CD4-positive, alpha-beta T cell (primary cell): ENCODE measurements around the gene ZHX3. TPM values are rescaled to one million over a fixed set of nuclear protein-coding genes. Genes with fewer than 3 reads are reported as not detected.

Source experiments
- ATAC-seq: fragments of 200-7000 bp; cut with Tn5 transposase; one replicate; pipeline ENCODE4 v1.10.0; 2022; ENCODE audit warnings: mild to moderate bottlenecking; ENCODE audit not compliant: poor library complexity
- CTCF ChIA-PET: fragments of 350-600 bp; sonication (Branson Sonifier 250); formaldehyde crosslinking; loops from one replicate; lab custom pipeline; 2021; ENCODE audit warnings: antibody characterized with exemption, inconsistent platforms; lab: Charles Lee
- POLR2A ChIA-PET: fragments of 350-600 bp; sonication (Branson Sonifier 250); formaldehyde crosslinking; loops from one replicate; lab custom pipeline; 2021; ENCODE audit warnings: antibody characterized with exemption, inconsistent platforms; lab: Charles Lee
- DNase-seq, 14 experiments: peaks; one replicate each; pipeline ENCODE4 v3.0.0-alpha.2; 2013 to 2020; ENCODE audit warnings: mixed read lengths in 2 of 14
- H3K27ac ChIP-seq, 2 donors: one replicate each; pipeline versions ENCODE4 v1.5.1 to v1.7.0; 2013; ENCODE audit warnings: low read length in 2 of 2, low read depth in 1 of 2, mild to moderate bottlenecking in 1 of 2
- H3K27me3 ChIP-seq, 2 experiments: 1 replicate in 1 of 2; 2 replicates in 1 of 2; pipeline versions ENCODE4 v1.6.1 to v1.7.0; 2013; ENCODE audit warnings: low read length in 2 of 2, control low read depth in 1 of 2, mild to moderate bottlenecking in 1 of 2, moderate library complexity in 1 of 2; ENCODE audit not compliant: insufficient read depth in 2 of 2, control insufficient read depth in 1 of 2
- H3K36me3 ChIP-seq: one replicate; pipeline ENCODE4 v1.6.1; 2013; ENCODE audit warnings: low read length, control low read depth; ENCODE audit not compliant: insufficient read depth
- H3K4me1 ChIP-seq: one replicate; pipeline ENCODE4 v1.6.1; 2013; ENCODE audit warnings: low read length, control low read depth; ENCODE audit not compliant: insufficient read depth
- H3K4me3 ChIP-seq: one replicate; pipeline ENCODE4 v1.5.1; 2013; ENCODE audit warnings: mild to moderate bottlenecking, low read length, moderate library complexity
- H3K9me3 ChIP-seq, 2 experiments: 1 replicate in 1 of 2; 2 replicates in 1 of 2; pipeline versions ENCODE4 v1.6.1 to v1.7.0; 2013; ENCODE audit warnings: low read length in 2 of 2, mild to moderate bottlenecking in 2 of 2, control low read depth in 1 of 2, moderate library complexity in 1 of 2; ENCODE audit not compliant: control insufficient read depth in 1 of 2, insufficient read depth in 1 of 2
- H3K27ac Mint-ChIP-seq: one replicate; pipeline ENCODE4 v1.8.0; 2020; ENCODE audit warnings: mixed read lengths
- H3K27me3 Mint-ChIP-seq: one replicate; pipeline ENCODE4 v1.8.0; 2021; ENCODE audit warnings: mixed read lengths
- H3K36me3 Mint-ChIP-seq: one replicate; pipeline ENCODE4 v1.8.0; 2021; ENCODE audit warnings: low read depth, mixed read lengths
- H3K4me1 Mint-ChIP-seq: one replicate; pipeline ENCODE4 v1.8.0; 2021; ENCODE audit warnings: low read depth, mixed read lengths
- H3K4me3 Mint-ChIP-seq: one replicate; pipeline ENCODE4 v1.8.0; 2020; ENCODE audit warnings: mild to moderate bottlenecking, mixed read lengths
- H3K9me3 Mint-ChIP-seq: one replicate; pipeline ENCODE4 v1.8.0; 2020; ENCODE audit warnings: mixed read lengths
- CTCF ChIP-seq: fragments of 200-600 bp; IDR thresholded peaks from one replicate; pipeline ENCODE4 v1.8.0; 2022; ENCODE audit warnings: antibody characterized with exemption, mild to moderate bottlenecking
- intact Hi-C, 2 experiments: fragments of 100-400 bp; cut with DNase I in 1 of 2; cut with micrococcal nuclease in 1 of 2; formaldehyde crosslinking; loops; one replicate each; pipeline versions ENCODE4 v1.15.1 to v1.9.0; 2023 to 2025; cut with DNase I, micrococcal nuclease
- total RNA-seq, 174 experiments: library from RNA in 2 of 174; stranded (reverse) in 2 of 174; gene quantifications; one replicate each; pipeline ENCODE4 v1.2.3 and lab custom pipeline; 2021 to 2026

Gene ZHX3
- total RNA-seq, 2 experiments from 2014 or later = 6.6 to 7.6 TPM

GRCh38 chr20:41150664-41151063, 166.9 kb downstream of the ZHX3 start:
- ChIA-PET POLR2A (interaction anchor here (5.4 kb wide), 1 partner anchor 10 kb away, joined by 99 read pairs; the partner anchor contains the start of gene PLCG1), CTCF (interaction anchor here (1.0 to 2.5 kb wide), 5 partner anchors 9 to 82 kb away, joined by 3 to 9 read pairs (median 6); no protein-coding TSS in a partner anchor)
- H3K4me1 ChIP-seq = peaks cover 100% of the 10 kb centered on the region
- Mint-ChIP-seq H3K36me3 (peaks cover 26% of the 10 kb centered on the region), H3K27me3 (no peaks in the 10 kb centered on the region), H3K4me3 (peak overlapping the region; percentile 74), H3K4me1 (peaks cover 93% of the 10 kb centered on the region), H3K9me3 (no peaks in the 10 kb centered on the region), H3K27ac (peak overlapping the region; percentile 96)
- H3K36me3 ChIP-seq = peaks cover 21% of the 10 kb centered on the region
- DNase-seq (peak in 4 of 14 experiments; percentile 40 to 74 (median 70)), ATAC-seq (peak; percentile 87)
- no peaks in the 10 kb centered on the region for H3K27me3 ChIP-seq
- H3K4me3 ChIP-seq = no peak overlapping the region
- intact Hi-C loops = no loop called here
- TF ChIP-seq CTCF = no peak
- H3K27ac ChIP-seq = peak overlapping the region; percentile 56 to 77
- H3K9me3 ChIP-seq = no peaks in the 10 kb centered on the region

GRCh38 chr20:41148942-41149341, 168.6 kb downstream of the ZHX3 start:
- no peaks in the 10 kb centered on the region for H3K9me3 ChIP-seq
- H3K27me3 Mint-ChIP-seq = no peaks in the 10 kb centered on the region
- intact Hi-C loops = no loop called here
- H3K4me3 ChIP-seq = no peak overlapping the region
- POLR2A ChIA-PET = interaction anchor here (0.9 to 5.4 kb wide), 3 partner anchors 8 to 25 kb away, joined by 4 to 99 read pairs (median 6); partner anchors contain the start of gene PLCG1
- DNase-seq (no peak), ATAC-seq (no peak)
- peaks cover 93% of the 10 kb centered on the region for H3K4me1 Mint-ChIP-seq
- H3K27me3 ChIP-seq = no peaks in the 10 kb centered on the region
- H3K27ac ChIP-seq = peak overlapping the region; percentile 24 to 56
- peak overlapping the region; percentile 52 for H3K4me3 Mint-ChIP-seq
- CTCF ChIA-PET = interaction anchor here (0.9 to 1.2 kb wide), 3 partner anchors 10 to 24 kb away, joined by 3 to 5 read pairs (median 3); partner anchors contain the start of gene PLCG1
- peak overlapping the region; percentile 96 for H3K27ac Mint-ChIP-seq
- H3K36me3 ChIP-seq = peaks cover 14% of the 10 kb centered on the region
- H3K4me1 ChIP-seq = peaks cover 100% of the 10 kb centered on the region
- H3K9me3 Mint-ChIP-seq = no peaks in the 10 kb centered on the region
- H3K36me3 Mint-ChIP-seq = peaks cover 34% of the 10 kb centered on the region
- no peak for TF ChIP-seq CTCF

GRCh38 chr20:41147767-41148191, 169.8 kb downstream of the ZHX3 start:
- peaks cover 100% of the 10 kb centered on the region for H3K4me1 ChIP-seq
- H3K9me3 Mint-ChIP-seq = no peaks in the 10 kb centered on the region
- peaks cover 95% of the 10 kb centered on the region for H3K4me1 Mint-ChIP-seq
- peak overlapping the region; percentile 30 for H3K4me3 Mint-ChIP-seq
- H3K27ac Mint-ChIP-seq = peak overlapping the region; percentile 96
- H3K27me3 ChIP-seq = no peaks in the 10 kb centered on the region
- H3K4me3 ChIP-seq = no peak overlapping the region
- POLR2A ChIA-PET = interaction anchor here (0.7 to 14.5 kb wide), 4 partner anchors 10 to 546 kb away, joined by 3 to 403 read pairs (median 10); partner anchors contain the start of gene PLCG1
- H3K36me3 ChIP-seq = peaks cover 14% of the 10 kb centered on the region
- intact Hi-C loops = no loop called here
- DNase-seq (no peak), ATAC-seq (no peak)
- peak overlapping the region; percentile 24 to 56 for H3K27ac ChIP-seq
- CTCF ChIA-PET = interaction anchor here (1.1 to 1.5 kb wide), 3 partner anchors 9 to 25 kb away, joined by 3 to 8 read pairs (median 7); no protein-coding TSS in a partner anchor
- H3K36me3 Mint-ChIP-seq = peaks cover 35% of the 10 kb centered on the region
- H3K27me3 Mint-ChIP-seq = no peaks in the 10 kb centered on the region
- TF ChIP-seq CTCF = no peak
- H3K9me3 ChIP-seq = no peaks in the 10 kb centered on the region
